Adrenal gland (tissue), 12 donors: Measurements from ENCODE around the gene ITPK1. TPM values are rescaled to one million over a fixed set of nuclear protein-coding genes. Genes with fewer than 3 reads are reported as not detected.

Source experiments
- DNase-seq, 7 donors: peaks; one replicate each; pipeline ENCODE4 v3.0.0-alpha.2; 2019 to 2020
- H3K27ac ChIP-seq, 5 donors: fragments of 200-600 bp; sonication (generic) in 4 of 5; 1 replicate in 3 of 5; 2 replicates in 2 of 5; pipeline versions ENCODE4 v1.5.1 to v1.8.0; 2016 to 2020; ENCODE audit warnings: mild to moderate bottlenecking in 1 of 5
- H3K27me3 ChIP-seq: fragments of 200-600 bp; 2 replicates; pipeline ENCODE4 v1.8.0; 2021
- H3K36me3 ChIP-seq, 2 donors: fragments of 200-600 bp; replicated peaks in 1 of 2; 1 replicate in 1 of 2; 2 replicates in 1 of 2; pipeline versions ENCODE4 v1.5.1 to v1.8.0; 2018 to 2022
- H3K4me1 ChIP-seq, 2 donors: fragments of 200-600 bp; replicated peaks in 1 of 2; 1 replicate in 1 of 2; 2 replicates in 1 of 2; pipeline versions ENCODE4 v1.5.1 to v1.8.0; 2018 to 2021
- H3K4me3 ChIP-seq, 4 donors: fragments of 200-600 bp; sonication (generic) in 3 of 4; one replicate each; pipeline ENCODE4 v1.5.1; 2016 to 2018
- H3K9me3 ChIP-seq, 3 donors: fragments of 200-600 bp; sonication (generic) in 1 of 3; replicated peaks in 1 of 3; 1 replicate in 2 of 3; 2 replicates in 1 of 3; pipeline versions ENCODE4 v1.5.1 to v1.8.0; 2016 to 2021
- CTCF ChIP-seq, 6 experiments: fragments of 450-650 bp in 4 of 6; fragments of 200-600 bp in 2 of 6; sonication (generic) in 1 of 6; IDR thresholded peaks; 1 replicate in 5 of 6; 2 replicates in 1 of 6; pipeline versions ENCODE4 v1.5.1 to v1.8.0; 2016 to 2021; ENCODE audit warnings: antibody characterized with exemption in 6 of 6, mild to moderate bottlenecking in 2 of 6, moderate library complexity in 1 of 6
- POLR2A ChIP-seq, 2 donors: fragments of 450-650 bp; IDR thresholded peaks; one replicate each; pipeline ENCODE4 v1.6.1; 2017; ENCODE audit warnings: antibody characterized with exemption in 2 of 2, mild to moderate bottlenecking in 2 of 2, moderate library complexity in 1 of 2
- WGBS, 4 donors: extraction: QIAGEN DNeasy Blood & Tissue Kit in 2 of 4; methylation state at CpG; one replicate each; pipeline versions ENCODE4 v1.1.5 to v1.1.7; 2013 to 2017; 5-methylcytosine and 5-hydroxymethylcytosine counted together
- intact Hi-C, 2 donors: fragments of 100-400 bp; cut with DNase I; formaldehyde crosslinking; loops; one replicate each; pipeline versions ENCODE4 v1.14.1 to v1.15.0; 2022 to 2023
- polyA plus RNA-seq, 3 donors: library from polyadenylated mRNA; stranded (reverse); fragments of 200-250 nt in 2 of 3; fragments of 350-450 nt in 1 of 3; fragmentation: Illumina TruSeq in 1 of 3; extraction: RNeasy Lipid Tissue Mini Kit (QIAGEN cat#74804) in 1 of 3; gene quantifications; one replicate each; pipeline ENCODE4 v1.2.3, GENCODE V29; 2013 to 2014
- total RNA-seq, 9 donors: library from RNA; depleted of rRNA in 4 of 9; stranded (reverse); fragments of >200 nt in 4 of 9; fragments of 120-200 nt in 1 of 9; fragmentation: NEBNext Ultra II Directional in 1 of 9; extraction: Animal tissue kit (Norgen Biotek cat#: 25700) in 1 of 9; gene quantifications; one replicate each; pipeline versions ENCODE4 v1.1.0 to v1.2.4, GENCODE V29; 2013 to 2023
- donor health status: healthy with polysubstance abuse.
- donor health status: Bipolar disorder and iron deficiency.
- donor health status: DM: yes; HTN: yes; CAD: no.
- donor health status: DM: no; HTN: no; CAD: no.
- donor health status: DM: no; HTN: no; CAD: no.
- donor health status: DM: yes; HTN: yes; CAD: no.

The ITPK1 gene
- total and polyA plus RNA-seq, 12 donors = 28.1 to 182 (median 49.2) TPM

- H3K36me3 ChIP-seq = no peaks in the 10 kb centered on the region
- intact Hi-C loops = no loop called here
- TF ChIP-seq CTCF (IDR thresholded peaks at IDR 0.05) (no peak), POLR2A (IDR thresholded peaks at IDR 0.05) (no peak)
- no peak for DNase-seq
- H3K27ac ChIP-seq = no peak overlapping the region
- WGBS, 4 donors = 71 to 93% (median 77%) methylated on average over 3 to 5 of the region's 5 CpGs
- H3K9me3 ChIP-seq = peaks cover 0 to 5% (median 0%) of the 10 kb centered on the region in 3 donors
- peaks cover under 1% of the 10 kb centered on the region for H3K27me3 ChIP-seq
- no peak overlapping the region for H3K4me3 ChIP-seq
- no peaks in the 10 kb centered on the region for H3K4me1 ChIP-seq
Observed at GRCh38 chr14:92897922-92898565, 217.7 kb downstream of the ITPK1 start.

GRCh38 chr14:92895352-92895878 lies 220.3 kb downstream of the ITPK1 start:
- TF ChIP-seq CTCF (IDR thresholded peaks at IDR 0.05) (no peak), POLR2A (IDR thresholded peaks at IDR 0.05) (no peak)
- Histone ChIP-seq H3K36me3 (no peaks in the 10 kb centered on the region), H3K4me3 (no peak overlapping the region), H3K27me3 (no peaks in the 10 kb centered on the region), H3K4me1 (no peaks in the 10 kb centered on the region), H3K27ac (no peak overlapping the region), H3K9me3 (peaks cover 0 to 6% (median 0%) of the 10 kb centered on the region in 3 donors)
- DNase-seq = no peak
- 60 to 67% (median 64%) methylated on average over 4 of the region's 4 CpGs for WGBS, 4 donors
- intact Hi-C loops = no loop called here

GRCh38 chr14:92892589-92892988 lies 223.1 kb downstream of the ITPK1 start:
- intact Hi-C loops = no loop called here
- H3K36me3 ChIP-seq = no peaks in the 10 kb centered on the region
- H3K9me3 ChIP-seq = peaks cover 0 to 6% (median 0%) of the 10 kb centered on the region in 3 donors
- no peak for TF ChIP-seq CTCF (IDR thresholded peaks at IDR 0.05)
- TF ChIP-seq POLR2A (IDR thresholded peaks at IDR 0.05) = no peak
- H3K27me3 ChIP-seq = no peaks in the 10 kb centered on the region
- DNase-seq = no peak
- no peaks in the 10 kb centered on the region for H3K4me1 ChIP-seq
- H3K4me3 ChIP-seq = no peak overlapping the region
- H3K27ac ChIP-seq = no peak overlapping the region

GRCh38 chr14:92890830-92891588 lies 224.7 kb downstream of the ITPK1 start:
- no peak overlapping the region for H3K27ac ChIP-seq
- DNase-seq = peak in 1 of 7 donors; percentile 70
- H3K9me3 ChIP-seq = peaks cover 0 to 6% (median 0%) of the 10 kb centered on the region in 3 donors
- no peaks in the 10 kb centered on the region for H3K4me1 ChIP-seq
- intact Hi-C loops = no loop called here
- no peaks in the 10 kb centered on the region for H3K36me3 ChIP-seq
- H3K27me3 ChIP-seq = no peaks in the 10 kb centered on the region
- H3K4me3 ChIP-seq = no peak overlapping the region
- TF ChIP-seq CTCF (IDR thresholded peaks at IDR 0.05) (no peak), POLR2A (IDR thresholded peaks at IDR 0.05) (no peak)
- 48 to 58% (median 55%) methylated on average over 7 of the region's 7 CpGs for WGBS, 4 donors
